Stomach (tissue), 4 donors: ENCODE data around the gene DRD1.

Experiments
- CTCF ChIP-seq, 7 experiments: fragments of 450-650 bp in 4 of 7; fragments of 200-600 bp in 3 of 7; sonication (generic) in 3 of 7; IDR thresholded peaks; one replicate each; pipeline ENCODE4 v1.5.1; 2016 to 2019; ENCODE audit warnings: antibody characterized with exemption in 7 of 7, control low read depth in 2 of 7, mild to moderate bottlenecking in 1 of 7
- POLR2AphosphoS5 ChIP-seq, 3 donors: sonication (generic); formaldehyde crosslinking; IDR thresholded peaks; one replicate each; pipeline ENCODE4 v1.6.1; 2016; ENCODE audit warnings: antibody characterized with exemption in 3 of 3

GRCh38 chr5:175427762-175428161 lies 16.2 kb downstream of the DRD1 start:
- no peak for TF ChIP-seq POLR2AphosphoS5 (IDR thresholded peaks at IDR 0.05)
- TF ChIP-seq CTCF (IDR thresholded peaks at IDR 0.05): no peak
